ENCODE results near the gene LARGE1. TPM values are rescaled to one million over a fixed set of nuclear protein-coding genes. Genes with fewer than 3 reads are reported as not detected.

The LARGE1 gene
- total RNA-seq, 4 donors from 2014 or later: 18.7 to 82.1 (median 39.2) TPM

DNA sequence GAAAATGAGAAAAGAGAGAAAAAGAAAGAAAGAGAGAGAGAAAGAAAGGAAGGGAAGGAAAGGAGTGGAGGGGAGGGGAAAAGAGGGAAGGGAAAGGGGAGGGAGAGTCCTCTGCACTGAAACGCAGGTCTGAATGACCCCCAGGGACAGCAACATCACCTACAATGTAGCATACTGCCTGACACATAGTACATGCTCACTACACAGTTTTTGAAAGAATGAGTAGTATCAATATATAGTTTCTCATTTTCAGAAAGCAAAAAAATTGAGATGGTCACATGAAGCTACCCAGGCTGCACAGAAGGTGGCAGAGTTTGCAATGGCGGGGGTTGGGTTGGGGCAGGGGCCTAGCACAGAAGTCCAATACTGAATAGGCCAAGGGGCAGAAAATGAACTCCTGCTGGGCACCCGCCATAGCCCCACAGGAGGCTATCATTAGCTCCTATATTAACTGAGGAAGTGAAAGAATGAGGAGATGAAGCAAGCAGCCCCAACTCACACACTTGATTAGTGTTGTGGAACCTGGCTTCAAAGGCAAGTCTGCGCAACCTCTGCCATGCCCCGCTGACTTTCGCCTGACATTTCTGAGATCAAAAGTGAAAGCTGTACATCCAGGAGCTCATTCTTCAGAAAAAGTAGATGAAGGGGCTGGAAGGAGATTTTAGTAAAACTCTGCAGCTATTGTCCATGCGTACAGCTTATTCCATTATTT is 620.9 kb downstream of the LARGE1 start:
- Histone ChIP-seq H3K4me1 (no peaks in the 10 kb centered on the region), H3K9me3 (no peaks in the 10 kb centered on the region), H3K27me3 (no peaks in the 10 kb centered on the region), H3K4me3 (no peak overlapping the region), H3K27ac (no peak overlapping the region), H3K36me3 (no peaks in the 10 kb centered on the region)
- no peak for TF ChIP-seq CTCF (IDR thresholded peaks at IDR 0.05)
- no peak for TF ChIP-seq POLR2A (IDR thresholded peaks at IDR 0.05)
- intact Hi-C loops (cut with DNase I; ENCODE audit: low total_unique reads): no loop called here
- no peak for DNase-seq

DNA sequence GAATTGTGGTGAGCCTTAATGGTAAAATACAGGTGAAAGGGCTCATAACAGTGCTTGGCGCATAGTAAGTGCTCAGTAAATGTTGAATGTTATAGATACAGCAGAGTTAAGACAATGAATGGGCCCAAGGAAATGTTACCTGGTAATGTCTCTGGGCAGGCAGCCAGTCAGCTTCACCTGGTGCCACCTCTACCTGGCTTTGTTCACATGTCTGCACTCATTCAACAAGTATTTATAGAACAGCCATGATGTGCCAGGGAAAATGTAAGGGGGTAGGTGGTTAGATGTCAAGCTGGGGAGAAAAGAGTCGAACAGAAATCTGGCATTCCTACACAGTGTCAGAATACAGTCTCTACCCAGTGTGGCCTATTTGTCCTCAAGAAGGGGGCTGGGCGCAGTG is 623.3 kb downstream of the LARGE1 start:
- TF ChIP-seq POLR2A (IDR thresholded peaks at IDR 0.05): no peak
- no peak for TF ChIP-seq CTCF (IDR thresholded peaks at IDR 0.05)
- intact Hi-C loops (cut with DNase I; ENCODE audit: low total_unique reads): no loop called here

DNA sequence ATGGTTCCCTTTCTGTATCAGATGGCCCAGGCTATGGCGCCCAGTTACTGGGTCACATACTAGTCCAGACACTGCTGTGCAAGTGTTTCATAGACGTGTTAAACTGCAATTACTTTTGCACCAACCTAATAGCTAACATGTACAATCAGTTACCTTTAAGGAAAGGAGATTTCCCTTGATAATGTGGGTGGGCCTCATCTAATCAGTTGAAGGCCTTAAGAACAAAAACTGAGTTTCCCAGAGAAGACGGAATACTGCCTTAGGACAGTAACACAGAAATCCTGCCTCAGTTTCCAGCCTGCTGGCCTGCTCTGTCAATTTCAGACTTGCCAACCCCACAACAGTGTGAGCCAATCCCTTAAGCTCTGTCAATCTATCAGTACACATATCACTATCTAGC is 632.2 kb downstream of the LARGE1 start:
- TF ChIP-seq POLR2A (IDR thresholded peaks at IDR 0.05) (no peak), CTCF (IDR thresholded peaks at IDR 0.05) (no peak)
- Histone ChIP-seq H3K9me3 (no peaks in the 10 kb centered on the region), H3K27ac (no peak overlapping the region), H3K4me1 (no peaks in the 10 kb centered on the region), H3K27me3 (no peaks in the 10 kb centered on the region), H3K4me3 (no peak overlapping the region), H3K36me3 (no peaks in the 10 kb centered on the region)
- no peak for DNase-seq
- intact Hi-C loops (cut with DNase I; ENCODE audit: low total_unique reads): no loop called here

More for the DNA sequence above, 623.3 kb downstream of the LARGE1 start:
- no peaks in the 10 kb centered on the region for H3K36me3 ChIP-seq
- H3K9me3 ChIP-seq: no peaks in the 10 kb centered on the region
- no peaks in the 10 kb centered on the region for H3K4me1 ChIP-seq
- H3K27ac ChIP-seq: no peak overlapping the region
- DNase-seq: no peak
- H3K4me3 ChIP-seq: no peak overlapping the region
- no peaks in the 10 kb centered on the region for H3K27me3 ChIP-seq

GRCh38 chr22:33275073-33275443 is 645.2 kb downstream of the LARGE1 start:
- intact Hi-C loops (cut with DNase I; ENCODE audit: low total_unique reads): no loop called here
- no peak overlapping the region for H3K4me3 ChIP-seq
- H3K36me3 ChIP-seq: no peaks in the 10 kb centered on the region
- no peaks in the 10 kb centered on the region for H3K4me1 ChIP-seq
- no peak for TF ChIP-seq POLR2A (IDR thresholded peaks at IDR 0.05)
- no peak for DNase-seq
- H3K9me3 ChIP-seq: no peaks in the 10 kb centered on the region
- no peaks in the 10 kb centered on the region for H3K27me3 ChIP-seq
- H3K27ac ChIP-seq: no peak overlapping the region

DNA sequence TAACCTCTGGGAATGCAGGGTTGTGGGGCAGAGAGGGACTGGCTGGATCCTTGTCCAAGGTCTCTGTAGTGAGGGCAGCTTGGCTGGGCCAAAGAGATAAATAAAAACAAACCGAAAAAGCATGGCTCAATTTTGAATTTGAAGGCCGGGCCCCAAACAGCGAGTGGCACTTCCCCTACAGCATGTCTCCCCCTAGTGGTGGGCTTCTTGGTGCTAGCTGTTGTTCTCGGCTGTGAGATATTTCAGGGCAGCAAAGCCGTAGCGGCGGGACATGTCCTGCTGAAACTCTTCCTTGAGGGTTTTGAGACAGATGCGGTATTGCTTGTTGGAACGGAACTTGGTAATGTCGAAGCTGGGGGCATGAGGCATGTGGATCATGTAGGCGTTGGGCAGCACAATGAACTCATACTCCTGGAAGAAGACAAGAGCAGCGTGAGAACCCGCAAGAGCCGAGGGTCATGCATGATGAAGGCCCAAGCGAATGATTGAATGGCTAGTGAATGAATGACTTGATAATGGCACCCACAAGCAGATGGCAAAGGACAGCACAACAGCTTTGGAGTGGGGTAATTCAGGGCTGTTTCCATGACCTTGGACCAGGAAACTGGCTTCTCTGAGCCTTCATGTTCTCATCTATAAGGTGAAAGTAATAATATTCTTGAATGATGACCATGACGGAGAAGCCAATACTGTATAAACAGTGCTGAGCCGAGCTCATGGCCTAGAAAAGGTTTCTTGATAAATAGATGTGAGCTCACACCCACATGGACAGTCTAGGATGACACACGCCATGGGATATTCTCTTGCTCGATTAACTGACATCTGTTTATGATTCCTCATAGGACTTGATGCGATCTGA is 645.8 kb downstream of the LARGE1 start:
- Histone ChIP-seq H3K4me1 (no peaks in the 10 kb centered on the region), H3K4me3 (no peak overlapping the region), H3K36me3 (no peaks in the 10 kb centered on the region), H3K27me3 (no peaks in the 10 kb centered on the region), H3K27ac (no peak overlapping the region), H3K9me3 (no peaks in the 10 kb centered on the region)
- no peak for DNase-seq
- TF ChIP-seq CTCF (IDR thresholded peaks at IDR 0.05) (peak in 1 of 4 experiments; percentile 11), POLR2A (IDR thresholded peaks at IDR 0.05) (no peak)
- intact Hi-C loops (cut with DNase I; ENCODE audit: low total_unique reads): no loop called here

Data from uterus (tissue), 4 donors.